ENCODE measurements around the gene LRIG2.

GRCh38 chr1:113031171-113031933, 41.6 kb upstream of the LRIG2 start:
- TF ChIP-seq CTCF (IDR thresholded peaks at IDR 0.05; ENCODE audit: low read depth, low read length, missing input control) (no peak), RAD21 (IDR thresholded peaks at IDR 0.05) (peak; percentile 35 to 44), HNF4A (conservative IDR thresholded peaks at IDR 0.05) (peak; percentile 84 to 87), FOXA1 (IDR thresholded peaks at IDR 0.05) (no peak)
